ENCODE measurements around the gene E2F4.

Gene E2F4

GRCh38 chr16:67247192-67248072, 55.5 kb downstream of the E2F4 start, which contains the start of gene FHOD1:
TSS of gene FHOD1 (minus strand) at chr16:67247481. CDS start at chr16:67247410, 71 bp downstream.
- DNase-seq: peak in 55 of 56 donors; percentile 50 to 96 (median 84)

GRCh38 chr16:67248073-67248400, 56.1 kb downstream of the E2F4 start:
- DNase-seq: peak in 1 of 56 donors; percentile 6
